RWPE1 (cell line): ENCODE measurements around the gene SSX7.

Experiments
- CTCF ChIA-PET: fragments of 350-600 bp; sonication (Branson Sonifier 250); formaldehyde crosslinking; extraction: SDS; loops from one replicate; lab custom pipeline; 2021; lab: Yijun Ruan, JAX
- POLR2A ChIA-PET: fragments of 400-600 bp; formaldehyde crosslinking; extraction: SDS; loops from one replicate; lab custom pipeline; 2020; ENCODE audit warnings: antibody characterized with exemption; ENCODE audit not compliant: low non-redundant PET; lab: Yijun Ruan, JAX
- DNase-seq: peaks from one replicate; pipeline ENCODE4 v3.0.0; 2012; ENCODE audit warnings: low spot score
- H3K27ac ChIP-seq: fragments of 450-650 bp; 2 replicates; pipeline ENCODE4 v1.5.1; 2017
- TF ChIP-seq, protein P1 (sequence below): fragments of 450-650 bp; conservative IDR thresholded peaks from 2 replicates; pipeline ENCODE4 v1.5.1; 2017; ENCODE audit warnings: low read depth, mild to moderate bottlenecking

Gene SSX7

DNA sequence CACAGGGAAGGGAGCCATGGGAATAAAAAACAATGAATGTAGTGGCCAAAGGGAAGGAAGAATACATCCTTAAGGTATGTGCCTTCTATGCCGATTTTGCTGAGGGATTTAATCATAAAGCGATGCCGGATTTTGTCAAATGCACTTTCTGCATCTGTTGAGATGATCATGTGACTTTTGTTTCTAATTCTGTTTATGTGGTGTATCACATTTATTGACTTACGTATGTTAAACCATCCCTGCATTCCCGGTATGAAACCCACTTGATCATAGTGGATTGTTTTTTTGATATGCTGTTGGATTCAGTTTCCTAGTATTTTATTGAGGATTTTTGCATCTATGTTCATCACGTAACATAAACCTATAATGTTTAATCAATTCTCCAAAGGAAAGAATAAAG lies 60.0 kb downstream of the SSX7 start:
- TF ChIP-seq, protein P1, sequence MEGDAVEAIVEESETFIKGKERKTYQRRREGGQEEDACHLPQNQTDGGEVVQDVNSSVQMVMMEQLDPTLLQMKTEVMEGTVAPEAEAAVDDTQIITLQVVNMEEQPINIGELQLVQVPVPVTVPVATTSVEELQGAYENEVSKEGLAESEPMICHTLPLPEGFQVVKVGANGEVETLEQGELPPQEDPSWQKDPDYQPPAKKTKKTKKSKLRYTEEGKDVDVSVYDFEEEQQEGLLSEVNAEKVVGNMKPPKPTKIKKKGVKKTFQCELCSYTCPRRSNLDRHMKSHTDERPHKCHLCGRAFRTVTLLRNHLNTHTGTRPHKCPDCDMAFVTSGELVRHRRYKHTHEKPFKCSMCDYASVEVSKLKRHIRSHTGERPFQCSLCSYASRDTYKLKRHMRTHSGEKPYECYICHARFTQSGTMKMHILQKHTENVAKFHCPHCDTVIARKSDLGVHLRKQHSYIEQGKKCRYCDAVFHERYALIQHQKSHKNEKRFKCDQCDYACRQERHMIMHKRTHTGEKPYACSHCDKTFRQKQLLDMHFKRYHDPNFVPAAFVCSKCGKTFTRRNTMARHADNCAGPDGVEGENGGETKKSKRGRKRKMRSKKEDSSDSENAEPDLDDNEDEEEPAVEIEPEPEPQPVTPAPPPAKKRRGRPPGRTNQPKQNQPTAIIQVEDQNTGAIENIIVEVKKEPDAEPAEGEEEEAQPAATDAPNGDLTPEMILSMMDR: no peak
- ChIA-PET CTCF (no interaction called here), POLR2A (no interaction called here)
- H3K27ac ChIP-seq: no peak overlapping the region
- DNase-seq: no peak
